EH (cell line): ENCODE measurements around the gene KPNA1.

Source experiments
- DNase-seq: peaks from one replicate; pipeline ENCODE4 v3.0.0-alpha.2; 2015; ENCODE audit warnings: low read depth

KPNA1 gene

DNA sequence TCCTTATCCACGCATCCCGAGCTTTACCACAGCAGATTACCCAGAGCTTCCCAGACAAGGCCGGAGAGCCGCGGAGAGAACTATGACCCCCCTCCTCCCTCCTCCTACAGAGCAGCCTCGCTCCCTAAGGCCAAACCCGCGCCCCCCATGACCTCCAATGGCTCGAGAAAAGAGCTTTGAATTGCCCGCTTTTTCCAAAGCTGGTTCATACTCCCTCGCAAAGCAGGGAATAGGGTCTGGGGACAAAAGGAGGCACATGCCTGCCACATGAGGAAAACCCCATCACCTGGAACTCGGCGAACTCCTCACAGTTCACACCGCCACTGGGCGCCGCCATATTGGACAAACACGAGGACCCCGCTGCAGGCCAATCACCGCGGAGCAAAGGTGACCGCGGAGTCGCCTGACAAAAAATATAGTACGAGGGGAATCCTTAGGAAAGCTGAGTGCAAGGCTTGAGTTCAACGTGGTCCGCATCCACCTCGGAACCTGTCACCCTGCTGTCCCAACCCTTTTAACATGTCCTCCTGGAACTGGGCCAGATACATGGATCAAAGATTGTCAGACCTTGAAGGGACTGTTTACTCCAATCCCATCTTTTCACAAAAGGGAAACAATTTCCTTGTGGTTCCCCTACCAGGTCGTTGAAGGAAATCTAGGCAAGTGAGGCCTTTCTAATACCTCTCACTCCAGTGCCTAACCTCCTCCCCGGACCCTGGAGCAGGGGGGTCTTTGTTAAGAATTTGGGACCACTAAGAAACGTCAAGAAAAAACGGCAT is 131.7 kb downstream of the KPNA1 start, which contains the start of gene MIX23:
MIX23 (minus strand) TSS at position 344 of the 779 bp plus-strand sequence; CDS start at position 337, 7 bp downstream.
- peak; percentile 85 for DNase-seq

DNA sequence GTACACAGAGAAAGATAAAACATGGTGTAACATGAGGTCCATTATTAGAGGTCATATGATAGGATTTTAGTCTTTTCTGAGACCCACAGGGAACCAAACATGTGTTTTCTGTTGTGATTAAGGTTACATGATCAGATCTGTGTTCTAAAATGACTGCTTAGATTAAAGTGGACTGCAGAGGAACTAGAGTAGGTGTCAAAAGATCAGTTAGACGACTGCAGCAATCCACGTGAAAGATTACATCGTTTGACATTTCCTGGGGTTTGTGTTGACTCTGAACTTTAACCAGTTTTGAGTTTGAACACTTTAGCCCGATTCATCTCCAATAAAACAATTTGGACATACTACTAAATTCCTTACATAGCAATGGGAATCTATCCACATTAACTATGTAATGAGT is 136.8 kb downstream of the KPNA1 start:
- no peak for DNase-seq

DNA sequence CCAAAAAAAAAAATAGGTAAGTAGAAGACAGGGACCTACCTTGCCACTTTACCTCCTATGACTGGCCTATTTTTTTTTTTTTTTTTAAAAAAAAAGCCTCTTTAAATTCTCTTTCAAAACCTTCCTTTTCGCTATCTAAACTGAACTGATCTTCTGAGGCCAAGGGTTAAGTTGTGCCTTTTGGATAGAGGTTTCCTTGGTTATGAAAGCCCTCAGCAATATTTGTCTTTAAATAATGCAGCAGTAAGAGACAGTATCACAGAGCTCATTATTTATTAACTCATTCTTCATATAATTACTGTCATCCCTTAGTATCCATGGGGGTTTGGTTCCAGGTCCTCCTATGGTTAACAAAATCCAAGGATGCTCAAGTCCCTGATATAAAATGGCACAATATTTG is 140.7 kb downstream of the KPNA1 start:
- no peak for DNase-seq
